Stimulated activated CD8-positive, alpha-beta memory T cell treated with anti-CD3 and anti-CD28 coated beads, Interleukin-2, amount 100 ng/mL, for 1 hour (primary cell): ENCODE results near the gene RASAL3.
A peak's percentile ranks its signal among the peaks of the same experiment; 100 is the strongest.
"Not testable (repeated sequence)": the region's sequence is repeated elsewhere in the genome, so short reads cannot be mapped to it uniquely, and the experiment has no call there.

ENCODE experiments used
- DNase-seq, 2 donors: peaks; one replicate each; pipeline ENCODE4 v3.0.0-alpha.2; 2020; ENCODE audit warnings: low read depth in 2 of 2

Gene RASAL3

GRCh38 chr19:15464394-15465385 is at the start of gene RASAL3:
RASAL3 (minus strand) TSS chr19:15464544; CDS start chr19:15464358, 186 bp downstream.
- DNase-seq, result peak; percentile 47 to 58

- no peak for DNase-seq
Measured at GRCh38 chr19:15511671-15512424, 47.5 kb upstream of the RASAL3 start.

- no peak for DNase-seq
Measured at GRCh38 chr19:15508035-15508710, 43.8 kb upstream of the RASAL3 start, which contains the start of gene CYP4F22. CYP4F22 (plus strand) TSS chr19:15508525; CDS start chr19:15525337, 16,812 bp downstream.

- no peak for DNase-seq
Measured at GRCh38 chr19:15507068-15508034, 43.0 kb upstream of the RASAL3 start.

GRCh38 chr19:15506074-15506571 is 41.8 kb upstream of the RASAL3 start:
- DNase-seq, result no peak

GRCh38 chr19:15502264-15502663 is 37.9 kb upstream of the RASAL3 start:
- no peak for DNase-seq

- DNase-seq, result no peak
Measured at GRCh38 chr19:15501596-15501995, 37.3 kb upstream of the RASAL3 start.

- DNase-seq, result no peak
Measured at GRCh38 chr19:15498910-15499309, 34.6 kb upstream of the RASAL3 start.

GRCh38 chr19:15498156-15498858 is 34.0 kb upstream of the RASAL3 start:
- no peak for DNase-seq

- no peak for DNase-seq
Measured at GRCh38 chr19:15495151-15495550, 30.8 kb upstream of the RASAL3 start.

- DNase-seq, result no peak
Measured at GRCh38 chr19:15488489-15489226, 24.3 kb upstream of the RASAL3 start.

- no peak for DNase-seq
Measured at GRCh38 chr19:15487038-15487437, 22.7 kb upstream of the RASAL3 start.

GRCh38 chr19:15485768-15486167 is 21.4 kb upstream of the RASAL3 start:
- DNase-seq, result not testable (repeated sequence)

- DNase-seq, result not testable (repeated sequence)
Measured at GRCh38 chr19:15480996-15481395, 16.7 kb upstream of the RASAL3 start.

- no peak for DNase-seq
Measured at GRCh38 chr19:15479391-15480345, 15.3 kb upstream of the RASAL3 start, which contains the start of gene PGLYRP2. PGLYRP2 (minus strand) TSS chr19:15479501; CDS start chr19:15479371, 130 bp downstream.

- DNase-seq, result no peak
Measured at GRCh38 chr19:15476325-15476724, 12.0 kb upstream of the RASAL3 start.

- DNase-seq, result no peak
Measured at GRCh38 chr19:15475611-15476010, 11.3 kb upstream of the RASAL3 start.

- no peak for DNase-seq
Measured at GRCh38 chr19:15475169-15475568, 10.8 kb upstream of the RASAL3 start.
